Measurements from ENCODE around the gene LAPTM5.

The LAPTM5 gene

GRCh38 chr1:30754684-30755171, 2.8 kb downstream of the LAPTM5 start:
- DNase-seq = no peak

- DNase-seq = no peak
These were observed 3.9 kb downstream of the LAPTM5 start for GRCh38 chr1:30753660-30754123.

- no peak for DNase-seq
These were observed 4.5 kb downstream of the LAPTM5 start for GRCh38 chr1:30753118-30753517.

GRCh38 chr1:30752651-30752908, 5.0 kb downstream of the LAPTM5 start:
- DNase-seq = no peak

GRCh38 chr1:30751830-30752650, 5.5 kb downstream of the LAPTM5 start:
- DNase-seq = no peak

- no peak for DNase-seq
These were observed 6.8 kb downstream of the LAPTM5 start for GRCh38 chr1:30750731-30751291.

GRCh38 chr1:30749691-30750583, 7.6 kb downstream of the LAPTM5 start:
- DNase-seq = no peak

GRCh38 chr1:30748699-30749401, 8.7 kb downstream of the LAPTM5 start:
- no peak for DNase-seq

- DNase-seq = no peak
These were observed 9.4 kb downstream of the LAPTM5 start for GRCh38 chr1:30748098-30748698.

- DNase-seq = no peak
These were observed 10.3 kb downstream of the LAPTM5 start for GRCh38 chr1:30747033-30748008.

- DNase-seq = no peak
These were observed 11.2 kb downstream of the LAPTM5 start for GRCh38 chr1:30746212-30747032.

- no peak for DNase-seq
These were observed 11.8 kb downstream of the LAPTM5 start for GRCh38 chr1:30745834-30746208.

GRCh38 chr1:30745156-30745833, 12.3 kb downstream of the LAPTM5 start:
- no peak for DNase-seq

- DNase-seq = peak; percentile 28
These were observed 13.4 kb downstream of the LAPTM5 start for GRCh38 chr1:30744060-30744756.

GRCh38 chr1:30743584-30744059, 14.0 kb downstream of the LAPTM5 start:
- peak; percentile 61 for DNase-seq

- DNase-seq = no peak
These were observed 14.5 kb downstream of the LAPTM5 start for GRCh38 chr1:30742963-30743559.

GRCh38 chr1:30742300-30742962, 15.1 kb downstream of the LAPTM5 start:
- no peak for DNase-seq
